GM12891 (cell line): ENCODE measurements around the gene PTPDC1. TPM values are rescaled to one million over a fixed set of nuclear protein-coding genes. Genes with fewer than 3 reads are reported as not detected.

Experiments used
- DNase-seq: peaks from one replicate; pipeline ENCODE4 v3.0.0; 2011; ENCODE audit warnings: low spot score; ENCODE audit not compliant: insufficient read length
- FAIRE-seq: peaks from 2 replicates; lab custom pipeline; 2011; peaks lifted over from hg19 to GRCh38; lab: Jason Lieb, UNC
- PAX5 ChIP-seq: IDR thresholded peaks from 2 replicates; pipeline ENCODE4 v1.6.1; 2011; ENCODE audit warnings: low read length, moderate library complexity, mild to moderate bottlenecking; ENCODE audit not compliant: insufficient read depth, severe bottlenecking
- POLR2A ChIP-seq: IDR thresholded peaks from 2 replicates; pipeline ENCODE4 v1.6.1; 2011; ENCODE audit warnings: low read depth, low read length, control low read depth
- POLR2AphosphoS5 ChIP-seq: IDR thresholded peaks from 2 replicates; pipeline ENCODE4 v1.6.1; 2011; ENCODE audit warnings: low read depth, low read length, control low read depth
- POU2F2 ChIP-seq: IDR thresholded peaks from 2 replicates; pipeline ENCODE4 v1.6.1; 2011; ENCODE audit warnings: low read depth, mild to moderate bottlenecking, control low read depth, low read length, moderate library complexity
- SPI1 ChIP-seq: IDR thresholded peaks from 2 replicates; pipeline ENCODE4 v1.6.1; 2011; ENCODE audit warnings: low read depth, low read length, control low read depth
- TAF1 ChIP-seq: IDR thresholded peaks from 2 replicates; pipeline ENCODE4 v1.6.1; 2011; ENCODE audit warnings: low read depth, low read length, control low read depth
- polyA plus RNA-seq: library from polyadenylated mRNA; unstranded; fragments of >200 nt; gene quantifications from one replicate; pipeline ENCODE4 v1.2.1, GENCODE V29; 2012; ENCODE audit warnings: low read depth, missing spikeins, inconsistent platforms; ENCODE audit not compliant: missing spikeins

The PTPDC1 gene, protein sequence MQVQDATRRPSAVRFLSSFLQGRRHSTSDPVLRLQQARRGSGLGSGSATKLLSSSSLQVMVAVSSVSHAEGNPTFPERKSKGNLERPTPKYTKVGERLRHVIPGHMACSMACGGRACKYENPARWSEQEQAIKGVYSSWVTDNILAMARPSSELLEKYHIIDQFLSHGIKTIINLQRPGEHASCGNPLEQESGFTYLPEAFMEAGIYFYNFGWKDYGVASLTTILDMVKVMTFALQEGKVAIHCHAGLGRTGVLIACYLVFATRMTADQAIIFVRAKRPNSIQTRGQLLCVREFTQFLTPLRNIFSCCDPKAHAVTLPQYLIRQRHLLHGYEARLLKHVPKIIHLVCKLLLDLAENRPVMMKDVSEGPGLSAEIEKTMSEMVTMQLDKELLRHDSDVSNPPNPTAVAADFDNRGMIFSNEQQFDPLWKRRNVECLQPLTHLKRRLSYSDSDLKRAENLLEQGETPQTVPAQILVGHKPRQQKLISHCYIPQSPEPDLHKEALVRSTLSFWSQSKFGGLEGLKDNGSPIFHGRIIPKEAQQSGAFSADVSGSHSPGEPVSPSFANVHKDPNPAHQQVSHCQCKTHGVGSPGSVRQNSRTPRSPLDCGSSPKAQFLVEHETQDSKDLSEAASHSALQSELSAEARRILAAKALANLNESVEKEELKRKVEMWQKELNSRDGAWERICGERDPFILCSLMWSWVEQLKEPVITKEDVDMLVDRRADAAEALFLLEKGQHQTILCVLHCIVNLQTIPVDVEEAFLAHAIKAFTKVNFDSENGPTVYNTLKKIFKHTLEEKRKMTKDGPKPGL
- polyA plus RNA-seq, result 1.3 TPM

DNA sequence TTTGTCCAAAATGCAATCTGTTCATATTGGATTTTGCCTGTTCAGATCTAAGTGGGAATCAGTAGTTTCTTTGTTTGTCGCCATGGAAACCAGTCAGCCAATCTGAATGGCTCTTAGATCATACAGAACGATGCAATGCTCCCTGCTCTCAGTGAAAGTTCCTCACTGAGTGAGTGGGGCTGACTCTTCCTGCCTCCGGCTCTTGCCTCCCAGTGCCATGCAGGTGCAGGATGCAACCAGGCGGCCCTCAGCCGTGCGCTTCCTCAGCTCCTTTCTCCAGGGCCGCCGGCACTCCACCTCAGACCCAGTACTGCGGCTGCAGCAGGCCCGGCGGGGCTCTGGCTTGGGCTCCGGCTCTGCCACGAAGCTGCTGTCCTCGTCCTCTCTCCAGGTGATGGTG, at the start of gene PTPDC1:
Gene PTPDC1, plus strand, starts transcription at position 151 of the 400 bp plus-strand sequence. Its CDS starts 67 bp downstream, at position 218.
- FAIRE-seq, result no peak
- DNase-seq, result no peak

DNA sequence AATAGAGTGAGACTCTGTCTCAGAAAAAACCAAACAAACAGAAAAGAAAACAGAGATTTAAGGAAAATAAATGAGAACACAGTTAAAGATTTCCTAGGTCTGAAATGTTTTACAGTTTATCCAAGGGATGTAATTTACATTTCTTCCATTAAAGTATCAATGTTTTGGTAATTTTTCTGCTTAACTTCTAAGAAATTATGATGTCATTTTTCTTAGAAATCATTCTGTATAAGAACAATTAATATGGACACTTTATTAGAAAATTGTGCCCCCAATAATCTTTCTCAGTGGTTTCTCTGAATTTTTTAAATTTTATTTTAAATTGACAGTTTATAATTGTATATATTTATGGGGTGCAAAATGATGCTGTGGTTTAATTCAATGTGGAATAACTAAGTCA, 49.8 kb upstream of the PTPDC1 start:
- DNase-seq (no peak), FAIRE-seq (no peak)
- no peak for TF ChIP-seq POLR2AphosphoS5
- no peak for TF ChIP-seq PAX5
- no peak for TF ChIP-seq SPI1
- TF ChIP-seq POLR2A, result no peak
- no peak for TF ChIP-seq POU2F2
- no peak for TF ChIP-seq TAF1

More for the DNA sequence above, at the start of gene PTPDC1:
- TF ChIP-seq PAX5 (no peak), POLR2A (no peak), POLR2AphosphoS5 (no peak), SPI1 (no peak), TAF1 (no peak), POU2F2 (no peak)

DNA sequence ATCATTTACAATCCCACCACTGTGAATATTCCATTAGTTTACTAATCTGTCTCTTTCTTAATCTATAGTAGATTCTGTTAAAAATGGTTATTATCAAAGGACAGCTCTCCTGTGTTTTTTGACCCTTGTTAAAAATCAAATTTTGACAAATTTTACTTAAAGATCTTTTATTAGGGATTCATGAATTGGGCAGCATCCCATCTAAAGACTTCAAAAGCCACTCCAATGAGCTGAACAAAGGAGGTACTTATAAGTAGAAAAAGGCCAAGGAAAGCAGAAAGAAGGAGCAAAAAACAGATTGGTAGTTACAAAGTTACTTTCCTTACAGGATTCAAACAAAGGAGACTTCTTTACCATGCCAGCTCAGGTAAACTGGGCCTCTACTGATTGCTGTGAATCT, 44.5 kb upstream of the PTPDC1 start:
- TF ChIP-seq POLR2A, result no peak
- no peak for TF ChIP-seq POU2F2
- TF ChIP-seq SPI1, result no peak
- TF ChIP-seq POLR2AphosphoS5, result no peak
- TF ChIP-seq TAF1, result no peak
- no peak for TF ChIP-seq PAX5
- DNase-seq (no peak), FAIRE-seq (no peak)

DNA sequence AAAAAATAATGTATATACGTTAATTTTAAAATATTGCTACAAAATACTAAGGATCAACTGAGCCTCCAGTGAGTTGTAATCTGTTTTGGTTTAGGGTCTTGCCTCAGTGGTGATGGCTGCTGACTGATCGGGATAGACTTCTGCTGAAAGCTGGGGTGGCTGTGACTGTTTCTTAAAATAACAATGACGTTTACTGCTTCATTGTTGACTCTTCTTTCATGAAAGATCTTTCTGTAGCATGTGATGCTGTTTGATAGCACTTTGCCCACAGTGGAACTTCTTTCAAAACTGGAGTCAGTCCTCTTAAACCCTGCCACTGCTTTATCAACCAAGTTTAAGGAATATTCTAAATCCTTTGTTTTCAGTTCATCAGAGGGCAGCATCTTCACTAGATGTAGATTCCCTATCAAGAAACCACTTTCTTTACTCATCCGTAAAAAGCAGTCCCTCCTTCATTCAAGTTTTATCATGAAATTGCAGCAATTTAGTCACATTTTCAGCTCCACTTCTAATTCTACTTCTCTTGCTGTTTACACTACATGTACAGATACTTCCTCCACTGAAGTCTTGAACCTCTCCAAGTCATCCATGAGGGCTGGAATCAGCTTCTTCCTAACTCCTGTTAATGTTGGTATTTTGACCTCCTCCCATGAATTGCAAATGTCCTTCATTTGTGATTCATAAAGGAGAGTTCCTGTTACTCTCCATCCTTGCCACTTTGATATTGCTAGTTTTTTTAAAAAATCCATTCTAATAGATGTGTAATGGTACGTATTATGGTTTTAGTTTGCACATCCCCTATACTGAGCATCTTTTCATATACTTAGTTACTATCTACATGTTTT, 41.5 kb upstream of the PTPDC1 start:
- TF ChIP-seq TAF1 (no peak), SPI1 (no peak), PAX5 (no peak), POLR2A (no peak), POU2F2 (no peak), POLR2AphosphoS5 (no peak)
- no peak for FAIRE-seq
- DNase-seq, result no peak

DNA sequence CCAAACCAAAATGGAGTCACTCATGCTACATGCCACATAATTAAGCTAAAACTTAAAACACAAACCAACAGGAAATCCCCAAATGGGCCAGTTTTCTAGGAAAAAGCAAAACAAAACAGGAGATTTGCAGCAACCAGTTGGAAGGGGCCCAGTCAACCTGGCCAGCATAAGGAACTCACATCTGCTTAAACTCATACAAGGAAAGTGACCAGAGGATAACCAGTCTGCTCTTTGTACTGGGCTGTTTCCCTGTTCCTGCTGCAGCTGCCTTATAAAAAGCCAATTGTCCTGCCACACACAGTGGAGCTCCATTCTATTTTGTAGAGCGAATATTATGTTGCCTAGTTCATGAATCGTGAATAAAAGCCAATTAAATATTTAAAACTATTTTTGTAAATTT, 29.5 kb upstream of the PTPDC1 start:
- no peak for DNase-seq
- TF ChIP-seq PAX5 (no peak), SPI1 (no peak), POU2F2 (no peak), POLR2A (no peak), POLR2AphosphoS5 (no peak), TAF1 (no peak)
- FAIRE-seq, result no peak

DNA sequence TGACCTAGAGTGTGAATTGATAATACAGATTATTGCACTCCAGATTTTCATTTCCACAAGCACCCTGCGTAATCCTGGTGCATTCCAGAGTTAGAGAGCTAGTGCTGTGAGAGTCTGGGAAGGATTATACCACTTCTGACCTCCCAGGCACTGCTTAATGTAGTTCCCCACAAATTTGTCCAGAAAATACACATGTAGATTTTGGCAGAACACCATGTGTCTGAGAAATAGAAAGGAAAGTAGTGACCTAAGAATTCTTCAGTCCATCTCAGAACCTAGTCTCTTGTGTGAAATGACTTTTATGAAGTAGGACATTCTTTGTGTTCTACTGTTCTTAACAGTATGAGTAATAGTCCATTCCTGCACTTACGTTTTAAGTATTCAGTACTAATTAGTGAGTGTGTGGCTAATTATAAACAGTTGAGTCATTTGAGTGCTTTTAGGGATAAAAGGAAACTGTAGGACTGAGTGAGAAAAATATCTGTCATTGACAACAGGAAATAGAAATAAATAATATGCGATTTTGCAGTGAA, 27.8 kb upstream of the PTPDC1 start:
- DNase-seq (no peak), FAIRE-seq (no peak)
- TF ChIP-seq PAX5, result no peak
- no peak for TF ChIP-seq POU2F2
- no peak for TF ChIP-seq SPI1
- TF ChIP-seq TAF1, result no peak
- TF ChIP-seq POLR2A, result no peak
- TF ChIP-seq POLR2AphosphoS5, result no peak

DNA sequence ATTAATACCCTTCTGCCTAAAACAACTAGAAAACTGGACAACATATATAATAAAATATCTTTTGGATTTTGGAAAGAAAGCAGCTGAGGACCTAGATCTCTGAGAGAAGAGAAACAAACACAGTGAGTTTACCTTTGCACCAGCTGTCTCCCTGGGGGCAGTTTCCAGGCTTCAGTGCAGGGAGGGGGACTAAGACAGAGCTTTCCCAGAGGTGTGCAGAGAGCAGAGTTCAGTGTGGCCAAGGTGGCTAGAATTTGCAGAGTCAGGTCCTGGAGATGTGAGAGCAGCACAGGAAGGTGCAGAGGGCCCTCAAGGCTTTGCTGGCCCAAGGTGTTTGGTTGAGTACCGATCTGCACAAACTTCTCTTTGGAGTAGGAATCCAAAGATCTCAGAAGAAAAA, 26.3 kb upstream of the PTPDC1 start:
- no peak for FAIRE-seq
- no peak for DNase-seq
- TF ChIP-seq PAX5 (no peak), POLR2AphosphoS5 (no peak)

DNA sequence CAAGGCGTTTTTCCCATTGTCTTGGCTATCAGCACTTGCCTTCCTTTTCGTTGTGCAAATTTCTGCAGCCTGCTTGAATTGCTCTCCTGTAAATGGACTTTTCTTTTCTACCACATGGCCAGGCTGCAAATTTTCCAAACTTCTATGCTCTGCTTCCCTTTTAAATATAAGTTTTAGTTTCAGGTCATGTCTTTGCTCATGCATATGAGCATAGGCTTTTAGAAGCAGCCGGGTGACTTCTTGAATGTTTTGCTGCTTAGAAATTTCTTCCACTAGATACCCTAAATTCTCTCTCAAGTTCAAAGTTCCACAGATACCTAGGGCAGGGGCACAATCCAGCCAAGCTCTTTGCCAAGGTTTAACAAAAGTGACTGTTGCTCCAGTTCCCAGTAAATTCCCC, 22.4 kb upstream of the PTPDC1 start:
- FAIRE-seq (no peak), DNase-seq (no peak)
- TF ChIP-seq PAX5, result no peak
- no peak for TF ChIP-seq POU2F2
- no peak for TF ChIP-seq POLR2AphosphoS5
- no peak for TF ChIP-seq POLR2A
- TF ChIP-seq SPI1, result no peak
- no peak for TF ChIP-seq TAF1
